ENCODE results near the gene RPS6KA6.

Gene RPS6KA6

DNA sequence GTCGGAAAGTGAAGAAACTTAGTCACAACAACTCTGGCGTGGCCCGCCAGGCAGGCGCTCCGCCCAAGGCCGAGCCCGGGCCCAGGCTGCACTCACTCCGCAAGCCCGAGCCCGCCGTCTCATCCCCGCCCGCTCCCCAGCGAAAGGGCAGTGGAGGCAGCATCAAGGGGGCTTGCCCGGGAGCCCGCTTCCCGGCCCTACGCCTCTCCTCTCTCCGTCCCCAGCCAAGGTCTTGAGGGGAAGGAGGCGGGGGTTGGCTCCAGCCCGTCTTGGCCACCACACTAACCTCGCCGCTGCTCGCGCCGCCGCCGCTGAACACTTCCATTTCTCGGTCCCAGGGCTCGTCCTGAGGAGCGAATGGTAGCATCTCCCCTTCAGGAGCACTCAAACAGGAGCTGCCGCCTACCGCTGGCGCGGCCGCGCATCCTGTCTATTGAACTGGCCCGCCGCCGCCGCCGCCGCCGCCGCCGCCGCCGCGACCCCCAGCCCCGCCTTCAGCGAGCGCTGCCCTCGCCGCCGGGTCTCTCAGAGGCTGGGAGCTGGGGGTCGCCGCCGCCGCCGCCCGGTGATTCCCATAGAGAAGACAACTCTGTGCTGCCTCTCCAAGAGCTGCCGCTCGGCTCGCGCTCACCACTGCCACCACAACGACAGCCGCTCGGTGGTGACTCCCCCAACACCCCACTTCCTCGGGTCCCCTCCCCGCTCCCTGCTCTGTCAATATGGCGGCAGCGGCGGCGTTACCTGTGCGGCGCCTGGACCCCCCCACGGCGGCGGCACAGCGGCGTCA is at the start of gene RPS6KA6:
RPS6KA6 (minus strand) TSS at position 667 of the 787 bp plus-strand sequence; CDS start at position 367, 300 bp downstream.
- DNase-seq, result peak; percentile 31 to 89 (median 86)

DNA sequence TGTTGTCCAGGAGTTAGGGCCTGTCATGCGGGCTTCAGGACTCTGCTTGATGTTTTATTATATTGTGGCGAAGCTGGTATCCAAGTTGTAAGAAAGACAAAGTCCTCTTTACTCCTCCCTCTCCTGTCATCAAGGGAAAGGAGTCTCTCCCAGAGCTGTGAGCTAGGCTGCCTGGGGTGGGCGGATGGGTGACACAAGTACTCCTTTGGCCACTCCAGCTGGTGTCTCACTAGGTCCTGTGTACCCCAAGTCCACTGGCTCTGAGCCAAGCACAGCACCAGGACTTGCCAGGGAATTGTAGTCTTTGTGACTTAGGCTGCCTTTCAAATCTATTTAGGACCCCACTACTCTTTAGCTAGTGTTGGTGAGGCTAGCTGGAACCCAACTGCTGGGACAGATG is 36.7 kb upstream of the RPS6KA6 start:
- no peak for DNase-seq

DNA sequence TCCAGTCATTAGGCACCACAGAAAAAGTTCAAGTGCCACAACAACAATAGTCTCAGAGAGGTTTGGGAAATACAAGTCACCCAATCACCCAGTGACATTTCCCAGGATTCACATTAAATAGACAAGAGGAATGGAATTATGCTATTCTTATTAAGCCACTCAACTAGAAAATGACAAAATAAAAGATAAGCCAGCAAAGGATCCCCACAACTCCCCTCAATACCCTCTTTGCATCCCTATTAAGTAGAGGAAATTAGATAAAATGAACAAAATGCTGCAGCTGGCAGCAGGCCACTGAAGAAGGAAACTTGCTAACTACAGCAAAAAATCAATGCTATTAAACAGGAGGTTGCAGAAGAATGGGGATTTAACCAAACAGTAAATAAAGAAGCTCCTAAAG is 35.3 kb upstream of the RPS6KA6 start:
- DNase-seq, result no peak

DNA sequence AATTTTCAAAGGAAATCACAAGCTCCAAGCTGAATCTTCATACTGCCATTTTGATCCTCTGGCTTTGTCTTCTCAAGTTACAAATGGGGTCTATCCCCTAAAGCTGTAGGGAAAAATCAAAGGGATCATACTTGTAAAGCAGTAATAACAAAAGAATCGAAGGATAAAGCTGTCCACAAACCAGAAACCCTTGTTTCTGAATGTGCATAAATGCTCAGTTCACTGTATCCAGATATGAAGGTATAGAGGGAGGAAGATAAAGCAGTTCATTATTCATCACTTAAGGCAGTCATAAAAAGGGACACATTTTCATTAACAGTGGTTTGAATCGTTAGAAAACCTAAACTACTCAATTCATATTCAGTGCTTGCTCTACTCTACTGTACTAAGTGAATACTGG is 33.2 kb upstream of the RPS6KA6 start:
- no peak for DNase-seq

DNA sequence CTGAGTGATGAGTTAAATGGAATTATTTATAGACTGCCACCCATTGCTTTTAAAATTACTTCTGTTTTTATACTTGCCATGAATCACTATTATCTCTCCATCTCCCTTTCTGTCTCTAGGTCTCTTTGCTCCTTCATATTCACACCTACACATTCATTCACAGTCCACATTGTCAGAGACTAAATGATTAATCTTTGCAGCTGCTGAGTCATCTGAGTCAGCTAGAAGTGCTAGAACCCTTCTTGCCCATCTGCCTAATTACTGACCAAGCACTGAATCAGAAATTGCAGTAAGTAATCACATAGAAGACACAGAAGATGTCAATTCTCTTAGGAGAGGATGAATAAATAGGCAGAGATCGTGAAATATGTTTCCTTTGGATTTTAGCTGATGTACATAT is 31.6 kb upstream of the RPS6KA6 start:
- peak in 2 of 3 experiments; percentile 13 to 65 for DNase-seq

DNA sequence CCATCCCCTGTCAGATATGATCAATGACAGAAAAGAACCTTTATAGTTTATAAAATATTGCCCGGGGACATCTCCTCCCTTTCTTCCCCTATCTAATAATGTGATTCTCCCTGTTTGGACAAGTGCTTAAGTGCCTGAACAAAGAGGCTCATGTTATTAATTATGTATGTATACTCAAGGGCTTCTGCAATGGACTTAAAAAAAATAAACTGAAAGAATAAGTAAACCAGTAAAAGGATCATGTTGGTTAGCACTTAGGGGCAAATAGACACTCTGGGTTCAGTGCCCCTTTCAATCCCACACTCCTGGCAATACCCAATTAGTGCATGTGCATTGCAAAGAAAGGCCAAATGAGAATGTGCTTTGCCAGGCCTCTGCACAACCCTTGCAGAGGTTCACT is 30.7 kb upstream of the RPS6KA6 start:
- peak in 2 of 3 experiments; percentile 50 to 82 for DNase-seq

DNA sequence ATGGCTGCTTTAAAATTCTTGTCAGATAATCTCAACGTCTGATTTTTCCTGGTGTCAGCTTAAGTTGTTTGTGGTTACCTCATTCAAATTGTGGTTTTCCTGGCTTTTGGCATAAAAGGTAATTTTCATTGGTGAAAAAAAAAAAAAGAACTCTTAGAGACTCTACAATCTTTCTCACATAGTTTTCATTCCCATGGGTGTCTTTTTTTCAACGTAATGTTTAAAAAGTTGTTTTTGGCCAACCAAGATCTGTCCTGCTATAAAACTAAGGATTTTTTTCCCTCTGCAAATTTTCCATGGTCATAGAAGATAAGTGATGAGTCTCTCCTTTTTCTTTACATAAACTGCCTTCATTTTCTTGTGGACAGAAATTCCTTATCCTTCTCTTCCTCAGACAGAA is 28.9 kb upstream of the RPS6KA6 start:
- DNase-seq, result no peak

DNA sequence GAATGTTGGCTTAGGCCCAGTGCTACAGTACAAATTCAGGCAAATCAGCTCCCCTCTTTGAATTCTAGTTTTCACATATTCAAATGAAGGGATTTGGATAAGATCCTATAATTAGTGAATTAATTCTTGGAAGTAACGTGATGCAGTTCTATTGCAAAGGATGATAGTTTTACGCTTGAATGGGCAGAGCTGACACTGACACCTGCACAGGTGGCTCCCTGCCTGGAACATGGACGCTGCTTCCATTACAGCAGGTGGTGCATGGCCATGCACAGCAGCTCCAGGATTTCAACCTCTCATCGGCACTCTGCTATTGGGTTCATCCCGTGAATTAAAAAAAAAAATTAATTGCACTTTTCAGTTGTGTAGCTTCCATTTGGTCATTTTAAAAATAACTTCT is 28.4 kb upstream of the RPS6KA6 start:
- peak; percentile 3 to 78 (median 52) for DNase-seq

DNA sequence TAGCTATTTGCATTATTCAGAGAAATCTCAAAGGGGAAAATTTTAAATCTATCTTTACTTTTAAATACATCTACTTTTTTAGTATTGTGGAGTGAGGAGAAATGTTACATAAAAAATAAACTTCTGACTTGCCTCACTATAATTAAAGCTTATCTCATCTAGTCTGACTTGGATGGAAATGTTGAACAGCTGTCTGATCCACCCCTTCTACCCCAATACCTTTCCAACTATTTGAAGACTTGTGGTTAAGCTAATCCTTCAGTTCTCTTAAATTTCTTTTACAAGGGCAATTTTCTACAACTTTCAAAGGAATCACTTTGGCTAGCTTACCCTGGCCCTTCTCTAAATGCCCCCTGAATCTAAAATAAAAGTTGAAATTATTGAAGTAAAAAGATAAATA is 17.3 kb upstream of the RPS6KA6 start:
- DNase-seq, result no peak

DNA sequence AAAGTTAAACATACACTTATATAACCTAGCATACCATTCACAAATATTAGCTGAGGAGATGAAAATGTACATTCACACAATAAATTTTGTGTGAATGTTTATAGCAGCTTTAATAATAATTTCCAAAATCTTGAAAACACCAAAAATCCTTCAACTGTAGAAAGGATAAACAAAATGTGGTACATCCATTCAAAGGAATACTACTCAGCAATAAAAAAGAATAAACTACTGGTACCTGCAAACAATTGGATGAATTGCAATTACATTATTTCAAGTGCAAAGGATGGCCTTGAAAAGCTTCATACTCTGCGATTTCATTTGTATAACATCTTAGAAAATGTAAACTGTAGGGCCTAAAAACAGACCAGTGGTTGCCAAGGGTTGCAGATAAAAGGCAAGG is 11.7 kb upstream of the RPS6KA6 start:
- no peak for DNase-seq

DNA sequence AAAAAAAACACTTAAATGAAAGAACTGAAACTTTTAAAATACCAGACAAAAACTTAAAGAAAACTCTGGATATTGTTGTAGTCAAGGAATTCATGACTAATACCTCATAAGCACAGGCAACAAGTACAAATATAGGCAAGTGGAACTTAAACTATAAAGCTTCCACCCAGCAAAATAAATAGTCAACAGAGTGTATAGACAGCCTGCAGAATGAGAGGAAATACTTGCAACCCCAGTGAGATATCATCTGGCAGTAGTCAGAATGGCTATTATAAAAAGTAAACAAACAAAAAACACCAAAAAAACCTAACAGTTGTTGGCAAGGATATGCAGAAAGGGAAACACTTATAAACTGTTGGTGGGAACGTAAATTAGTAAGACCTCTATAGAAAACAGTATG is 9.6 kb upstream of the RPS6KA6 start:
- no peak for DNase-seq

DNA sequence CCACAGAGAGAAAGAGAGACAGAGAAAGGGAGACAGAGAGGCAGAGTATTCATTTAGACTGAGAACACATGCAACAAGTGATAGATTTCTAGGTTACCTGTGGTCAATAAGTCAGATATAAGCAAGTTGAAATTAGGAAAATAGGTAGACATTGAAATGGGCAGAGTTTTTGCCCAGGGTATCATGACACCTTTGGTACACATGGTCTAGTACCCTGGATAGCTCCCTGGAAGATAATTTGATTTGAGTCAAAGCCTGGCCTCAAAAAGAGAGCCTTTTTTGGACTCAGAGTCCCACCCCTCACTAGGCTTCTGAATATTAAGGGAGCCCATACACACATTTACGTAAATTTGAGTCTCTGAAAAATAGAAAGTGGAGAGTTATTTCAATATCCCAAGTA is 4.0 kb upstream of the RPS6KA6 start:
- DNase-seq, result no peak

DNA sequence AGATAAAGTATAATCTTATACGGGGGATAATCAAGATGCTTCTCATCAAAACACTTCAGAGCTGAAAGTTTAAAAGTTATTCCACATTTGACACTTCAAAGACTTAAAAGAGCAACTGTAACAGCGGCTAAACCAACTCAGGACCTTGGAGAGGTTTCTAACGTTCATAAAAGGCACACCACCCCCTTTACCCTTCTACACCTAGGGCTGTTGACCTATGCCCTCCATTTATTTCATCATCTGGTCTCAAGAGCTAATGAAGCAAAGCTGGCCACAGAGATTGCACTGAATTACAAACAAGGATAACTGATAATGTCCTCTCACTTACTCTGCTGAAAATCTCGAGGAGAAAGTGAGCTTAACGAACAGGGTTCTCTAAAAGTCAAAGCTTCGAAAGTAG is 1.1 kb upstream of the RPS6KA6 start:
- DNase-seq, result peak in 1 of 3 experiments; percentile 34

DNA sequence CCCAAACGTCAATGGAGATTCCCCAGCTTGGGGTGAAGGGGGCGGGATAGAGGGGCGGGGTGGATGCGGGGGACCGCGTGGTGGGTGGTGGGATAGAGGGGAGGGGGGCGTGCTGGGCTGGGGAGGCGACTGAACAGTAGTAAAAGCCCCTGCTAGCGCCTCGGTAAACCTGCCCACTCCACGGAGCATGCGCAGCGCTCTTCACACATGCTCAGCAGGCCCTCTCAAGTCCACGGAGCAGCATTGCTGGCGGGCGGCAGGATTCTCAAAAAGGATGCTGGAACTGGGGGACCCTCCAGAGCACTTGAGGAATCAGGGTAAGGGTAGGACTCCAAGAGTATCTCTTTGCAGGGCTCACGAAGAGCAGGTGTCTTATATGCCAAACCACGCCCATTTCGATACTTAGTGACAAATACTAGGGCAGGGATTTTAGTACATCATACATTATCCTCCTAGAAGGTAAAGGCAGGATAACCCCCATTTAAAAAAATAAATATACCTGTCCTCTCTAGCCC is 378 bp upstream of the RPS6KA6 start:
- DNase-seq, result peak; percentile 42 to 89 (median 86)

DNA sequence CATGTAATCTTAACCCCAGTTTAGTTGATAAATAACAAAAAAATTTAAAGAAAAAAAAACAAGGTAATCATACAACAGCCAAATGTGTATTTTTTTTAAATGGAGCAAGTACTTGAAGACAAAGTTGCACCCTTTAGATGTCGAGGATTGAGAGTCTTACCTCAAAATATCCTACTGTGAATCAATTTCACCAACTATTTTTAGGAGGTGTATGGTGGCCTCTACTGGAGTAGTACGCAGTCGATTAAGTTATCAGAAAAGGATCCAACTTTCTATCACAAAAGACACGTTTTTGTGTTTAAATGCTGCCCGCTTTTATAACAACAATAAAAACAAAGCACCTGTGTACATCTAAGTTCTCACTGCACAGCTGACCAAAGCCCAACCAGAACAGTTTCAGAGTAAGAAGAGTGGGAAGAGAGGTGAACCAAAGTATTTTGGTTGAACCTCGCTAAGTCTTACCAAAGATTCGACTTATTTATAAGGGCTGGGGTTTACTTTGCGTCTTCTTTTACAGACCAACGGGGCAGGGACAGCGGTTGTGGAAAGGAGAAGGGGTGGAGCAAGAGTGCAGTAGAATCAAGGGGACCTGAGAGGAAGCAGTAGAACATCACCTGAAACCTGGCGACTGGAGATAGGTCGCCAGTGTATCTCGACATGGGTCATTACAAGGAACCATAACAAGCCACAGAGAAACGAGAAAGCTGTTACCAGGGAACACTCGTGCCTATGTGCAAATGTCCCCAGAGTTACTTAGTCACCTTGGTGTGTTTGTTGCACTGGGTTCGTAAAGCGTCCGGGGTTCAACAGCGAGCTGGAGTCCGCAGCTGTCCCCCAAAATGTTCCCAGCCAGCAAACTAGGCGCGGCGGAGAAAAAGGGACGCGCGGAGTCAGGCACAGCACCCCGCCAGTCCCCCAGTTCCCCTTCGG is 1.1 kb downstream of the RPS6KA6 start:
- peak in 2 of 3 experiments; percentile 43 to 63 for DNase-seq

DNA sequence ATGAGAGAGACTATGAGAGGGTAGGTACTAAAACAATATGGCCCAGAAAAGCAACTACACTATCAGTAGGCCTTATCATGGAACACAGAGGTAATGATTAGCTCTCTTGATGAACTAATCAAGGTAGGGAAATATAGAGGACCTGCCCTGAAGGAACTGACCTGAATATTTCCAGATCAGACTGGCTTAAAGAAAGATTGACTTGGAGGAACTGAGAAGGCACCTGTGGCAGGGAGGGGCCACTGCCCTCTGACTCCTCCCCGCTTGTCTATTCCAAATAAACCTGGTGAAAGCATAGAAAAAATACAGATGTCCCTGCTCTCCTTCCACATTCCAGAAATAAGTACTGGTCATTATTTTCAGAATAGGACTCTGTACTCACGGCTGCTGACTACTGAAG is 5.5 kb downstream of the RPS6KA6 start:
- DNase-seq, result no peak

DNA sequence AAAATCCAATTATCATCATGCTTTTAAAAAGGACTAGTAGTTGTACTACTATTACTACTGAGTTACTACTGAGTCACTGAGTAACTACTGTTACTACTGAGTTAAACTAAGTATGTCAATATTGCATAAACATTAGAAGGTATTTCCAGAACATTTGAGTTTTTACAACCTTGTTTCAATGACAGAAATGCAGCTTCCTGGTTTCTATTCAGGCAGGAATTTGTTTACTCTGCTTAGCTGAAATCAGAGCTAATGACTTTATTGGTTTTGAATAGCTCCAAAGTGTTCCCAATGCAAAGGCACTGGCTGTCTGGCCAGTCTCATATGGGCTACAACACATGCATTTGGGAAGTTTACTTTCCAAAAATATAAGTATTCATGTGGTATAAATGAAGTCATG is 12.0 kb downstream of the RPS6KA6 start:
- no peak for DNase-seq

DNA sequence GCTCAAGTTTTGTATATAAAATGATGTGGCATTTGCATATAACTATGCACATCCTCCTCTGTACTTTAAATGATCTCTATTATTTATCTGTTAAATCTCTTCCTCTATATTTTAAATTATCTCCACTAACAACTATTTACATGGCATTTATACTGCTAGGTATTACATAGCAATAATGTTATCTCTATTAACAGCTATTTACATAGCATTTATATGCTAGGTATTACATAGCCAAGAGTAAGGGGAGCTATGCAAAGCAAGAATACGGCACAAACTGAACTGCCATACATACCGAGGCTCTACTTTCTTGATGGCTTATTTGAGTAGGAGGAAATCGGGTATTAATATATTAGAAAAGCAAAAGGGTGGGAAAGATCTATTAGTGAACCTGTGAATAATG is 12.7 kb downstream of the RPS6KA6 start:
- no peak for DNase-seq

DNA sequence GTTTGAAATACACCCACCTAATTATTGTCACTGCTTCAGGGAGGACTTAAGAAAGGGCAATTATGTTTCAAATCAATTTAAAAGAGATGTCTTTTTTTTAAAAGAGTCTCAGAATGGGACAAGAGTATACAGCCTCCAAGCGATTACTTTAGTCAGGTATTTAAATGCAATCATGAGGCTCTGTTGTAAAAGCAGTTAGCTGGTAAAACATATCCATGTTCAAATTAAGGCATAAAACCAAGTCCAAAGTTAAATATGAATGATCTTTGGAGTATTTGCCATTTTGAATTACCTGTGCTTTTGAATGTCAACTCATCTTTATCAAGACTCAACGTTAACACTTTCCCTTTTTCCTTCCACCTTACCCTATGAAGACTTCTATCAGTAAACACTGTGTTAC is 13.7 kb downstream of the RPS6KA6 start:
- no peak for DNase-seq

DNA sequence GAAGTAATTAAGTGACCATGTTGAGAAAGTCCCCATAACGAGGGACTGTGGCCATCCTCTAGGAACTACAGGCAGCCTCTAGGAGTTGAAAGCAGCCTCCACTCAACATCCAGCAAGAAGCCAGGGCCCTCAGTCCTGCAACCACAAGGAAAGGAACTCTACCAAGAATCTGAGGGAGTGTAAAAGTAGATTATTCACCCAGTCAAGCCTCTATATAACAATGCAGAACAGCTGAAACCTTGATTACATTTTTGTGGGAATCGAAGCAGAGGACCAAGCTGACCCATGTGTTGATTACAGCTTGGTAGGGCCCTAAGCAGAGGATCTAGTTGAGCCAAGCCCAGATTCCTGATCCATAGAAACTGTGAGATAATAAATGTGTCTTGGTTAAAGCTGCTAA is 17.1 kb downstream of the RPS6KA6 start:
- DNase-seq, result no peak

DNA sequence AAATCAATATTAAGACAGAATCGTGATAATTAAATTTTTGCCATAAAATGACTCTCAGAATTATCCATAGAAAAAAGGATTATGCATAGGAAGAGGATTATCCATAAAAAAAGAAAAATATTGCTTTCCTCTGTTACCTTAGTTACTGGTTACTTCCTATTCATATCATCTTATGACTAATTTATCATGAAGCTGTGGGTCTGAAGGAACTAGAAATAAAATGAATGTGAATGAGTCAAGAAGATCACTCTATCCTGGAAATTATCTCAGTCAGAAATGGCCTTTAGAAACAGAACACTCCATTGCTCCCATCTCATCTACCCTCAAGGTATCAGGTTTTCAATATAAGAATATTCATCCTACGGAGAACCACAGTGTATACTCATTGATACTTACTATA is 19.4 kb downstream of the RPS6KA6 start:
- no peak for DNase-seq

DNA sequence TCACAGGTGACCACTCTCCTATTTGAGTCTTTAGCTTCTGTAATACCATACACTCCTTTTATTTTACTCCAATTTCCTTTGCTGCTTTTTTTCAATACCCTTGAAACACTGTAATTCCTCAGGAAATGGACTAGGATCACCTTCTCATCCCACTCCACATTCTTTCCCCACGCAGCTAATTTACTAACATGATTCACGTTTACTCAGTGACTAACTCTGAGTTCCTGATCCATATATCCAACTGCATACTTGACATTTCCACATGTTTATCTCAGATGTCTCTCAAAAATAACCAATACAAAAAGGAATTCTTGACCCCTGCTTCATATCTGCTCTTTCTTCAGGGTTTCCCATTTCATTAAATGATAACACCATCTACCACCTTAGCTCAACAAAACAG is 19.9 kb downstream of the RPS6KA6 start:
- no peak for DNase-seq

DNA sequence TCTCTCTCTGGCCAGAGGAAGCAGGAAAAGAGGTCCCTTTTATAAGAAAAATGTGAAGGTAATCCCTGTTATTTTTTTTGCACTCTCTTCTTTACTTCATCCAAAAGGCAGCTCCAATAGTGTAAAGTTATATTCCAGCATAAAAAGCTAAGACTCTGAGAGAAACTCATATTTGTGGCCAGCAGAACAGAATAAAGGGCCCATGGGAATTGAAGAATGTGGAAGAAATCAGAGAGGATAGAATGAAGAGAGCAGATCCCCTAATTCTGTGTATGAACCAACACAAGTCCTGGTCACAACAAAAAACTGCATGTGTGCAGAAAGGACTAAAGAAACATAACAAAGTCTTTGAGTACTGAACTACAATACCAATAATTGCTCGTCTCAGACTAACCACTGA is 22.3 kb downstream of the RPS6KA6 start:
- no peak for DNase-seq

DNA sequence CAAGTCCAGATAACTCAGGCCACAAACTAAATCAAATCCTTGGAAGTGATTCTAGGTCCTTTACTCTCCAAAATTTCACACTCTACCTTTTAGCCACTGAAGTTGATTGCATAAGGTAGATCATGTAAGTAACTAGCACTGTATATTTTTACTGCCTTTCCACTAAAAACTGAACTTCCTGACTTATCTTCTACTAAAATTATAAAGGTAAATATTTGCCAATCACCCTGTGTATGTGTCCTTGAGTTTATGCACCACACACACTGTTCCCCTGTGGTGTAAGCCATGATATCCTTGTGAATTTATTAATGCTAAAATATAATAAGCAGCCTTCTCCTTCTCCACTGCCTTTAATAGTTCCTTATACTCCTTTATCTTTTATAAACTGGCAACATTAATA is 25.6 kb downstream of the RPS6KA6 start:
- DNase-seq, result no peak
